Gastrocnemius medialis (tissue), 4 donors: ENCODE measurements around the gene SMTNL1. TPM values are rescaled to one million over a fixed set of nuclear protein-coding genes. Genes with fewer than 3 reads are reported as not detected.

ENCODE experiments used
- ATAC-seq, 2 donors: fragments of 150-250 bp; one replicate each; pipeline ENCODE4 v1.9.1; 2016
- DNase-seq, 2 donors: peaks; one replicate each; pipeline ENCODE4 v3.0.0-alpha.2; 2019
- H3K27ac ChIP-seq, 4 donors: fragments of 200-600 bp; sonication (generic); 1 replicate in 1 of 4; 2 replicates in 3 of 4; pipeline ENCODE4 v1.5.1; 2016 to 2018; ENCODE audit warnings: mild to moderate bottlenecking in 2 of 4, moderate library complexity in 1 of 4
- H3K27me3 ChIP-seq, 3 donors: fragments of 200-600 bp; sonication (generic) in 2 of 3; 1 replicate in 1 of 3; 2 replicates in 2 of 3; pipeline versions ENCODE4 v1.5.1 to v1.6.0; 2016 to 2019; ENCODE audit warnings: mild to moderate bottlenecking in 1 of 3, moderate library complexity in 1 of 3
- H3K36me3 ChIP-seq, 2 donors: fragments of 200-600 bp; sonication (generic) in 1 of 2; one replicate each; pipeline ENCODE4 v1.5.1; 2017 to 2018
- H3K4me1 ChIP-seq, 2 donors: fragments of 200-600 bp; sonication (generic) in 1 of 2; one replicate each; pipeline ENCODE4 v1.5.1; 2016 to 2017; ENCODE audit warnings: mild to moderate bottlenecking in 2 of 2
- H3K4me3 ChIP-seq, 4 donors: fragments of 200-600 bp; sonication (generic) in 3 of 4; 1 replicate in 1 of 4; 2 replicates in 3 of 4; pipeline ENCODE4 v1.5.1; 2016 to 2019; ENCODE audit warnings: mild to moderate bottlenecking in 2 of 4
- H3K9me3 ChIP-seq, 3 donors: fragments of 200-600 bp; sonication (generic) in 2 of 3; 1 replicate in 1 of 3; 2 replicates in 2 of 3; pipeline ENCODE4 v1.5.1; 2016 to 2019
- CTCF ChIP-seq, 5 experiments: fragments of 450-650 bp in 3 of 5; fragments of 200-600 bp in 2 of 5; sonication (generic) in 2 of 5; IDR thresholded peaks in 4 of 5; conservative IDR thresholded peaks in 1 of 5; 1 replicate in 4 of 5; 2 replicates in 1 of 5; pipeline ENCODE4 v1.5.1; 2016 to 2019; ENCODE audit warnings: antibody characterized with exemption in 5 of 5, mild to moderate bottlenecking in 3 of 5, moderate library complexity in 3 of 5
- POLR2A ChIP-seq, 2 donors: fragments of 450-650 bp; IDR thresholded peaks; one replicate each; pipeline ENCODE4 v1.6.1; 2017; ENCODE audit warnings: antibody characterized with exemption in 2 of 2, mild to moderate bottlenecking in 2 of 2, moderate library complexity in 2 of 2
- in situ Hi-C, 4 donors: fragments of 200-750 bp; cut with MboI; loops; one replicate each; pipeline versions ENCODE4 v1.15.0 to v1.8.0; 2017; ENCODE audit warnings: low sequenced_read_pairs in 4 of 4
- intact Hi-C: fragments of 100-400 bp; cut with DNase I; formaldehyde crosslinking; loops from one replicate; pipeline ENCODE4 v1.15.1; 2023; ENCODE audit warnings: low total_unique reads
- total RNA-seq, 4 donors: library from RNA; depleted of rRNA; stranded (reverse); fragments of >200 nt; gene quantifications; one replicate each; pipeline versions ENCODE4 v1.1.0 to v1.2.3, GENCODE V29; 2016

The SMTNL1 gene
- total RNA-seq, 4 donors from 2014 or later: 23.0 to 52.7 (median 43.4) TPM

- TF ChIP-seq POLR2A (IDR thresholded peaks at IDR 0.05) (no peak), CTCF (IDR thresholded peaks at IDR 0.05 in 4 of 5, conservative IDR thresholded peaks at IDR 0.05 in 1 of 5) (no peak)
- Histone ChIP-seq H3K36me3 (peaks cover 0 to 8% of the 10 kb centered on the region in 2 donors), H3K9me3 (no peaks in the 10 kb centered on the region), H3K27ac (peak overlapping the region; percentile 89 to 96 (median 92)), H3K4me3 (no peak overlapping the region), H3K27me3 (no peaks in the 10 kb centered on the region), H3K4me1 (peaks cover 48 to 49% of the 10 kb centered on the region in 2 donors)
- in situ Hi-C loops: no loop called here
- DNase-seq (no peak), ATAC-seq (no peak)
- intact Hi-C loops: no loop called here
Observed at GRCh38 chr11:57543593-57543992, 6.2 kb downstream of the SMTNL1 start.

GRCh38 chr11:57544566-57544965 lies 7.2 kb downstream of the SMTNL1 start:
- in situ Hi-C loops (no loop called here), intact Hi-C loops (no loop called here)

GRCh38 chr11:57545883-57546282 lies 8.5 kb downstream of the SMTNL1 start:
- ATAC-seq (no peak), DNase-seq (no peak)
- Histone ChIP-seq H3K4me1 (peaks cover 25 to 33% of the 10 kb centered on the region in 2 donors), H3K9me3 (no peaks in the 10 kb centered on the region), H3K27ac (peak overlapping the region; percentile 89 to 96 (median 92)), H3K4me3 (no peak overlapping the region), H3K36me3 (peaks cover 0 to 24% of the 10 kb centered on the region in 2 donors), H3K27me3 (no peaks in the 10 kb centered on the region)
- intact Hi-C loops: no loop called here
- TF ChIP-seq CTCF (IDR thresholded peaks at IDR 0.05 in 4 of 5, conservative IDR thresholded peaks at IDR 0.05 in 1 of 5) (no peak), POLR2A (IDR thresholded peaks at IDR 0.05) (no peak)
- in situ Hi-C loops: no loop called here

More at GRCh38 chr11:57544566-57544965, 7.2 kb downstream of the SMTNL1 start:
- Histone ChIP-seq H3K9me3 (no peaks in the 10 kb centered on the region), H3K27me3 (no peaks in the 10 kb centered on the region), H3K27ac (peak overlapping the region; percentile 89 to 96 (median 92)), H3K4me1 (peaks cover 38 to 41% of the 10 kb centered on the region in 2 donors), H3K4me3 (no peak overlapping the region), H3K36me3 (peaks cover 0 to 10% of the 10 kb centered on the region in 2 donors)
- TF ChIP-seq POLR2A (IDR thresholded peaks at IDR 0.05) (no peak), CTCF (IDR thresholded peaks at IDR 0.05 in 4 of 5, conservative IDR thresholded peaks at IDR 0.05 in 1 of 5) (no peak)
- DNase-seq (no peak), ATAC-seq (peak in 1 of 2 donors; percentile 53)

GRCh38 chr11:57546451-57546850 lies 9.1 kb downstream of the SMTNL1 start:
- Histone ChIP-seq H3K36me3 (peaks cover 0 to 29% of the 10 kb centered on the region in 2 donors), H3K4me3 (no peak overlapping the region), H3K4me1 (peaks cover 21 to 30% of the 10 kb centered on the region in 2 donors), H3K27ac (peak overlapping the region; percentile 89 to 96 (median 92)), H3K9me3 (no peaks in the 10 kb centered on the region), H3K27me3 (no peaks in the 10 kb centered on the region)
- TF ChIP-seq POLR2A (IDR thresholded peaks at IDR 0.05) (no peak), CTCF (IDR thresholded peaks at IDR 0.05 in 4 of 5, conservative IDR thresholded peaks at IDR 0.05 in 1 of 5) (no peak)
- ATAC-seq (no peak), DNase-seq (no peak)
- in situ Hi-C loops (no loop called here), intact Hi-C loops (no loop called here)
